Hematopoietic multipotent progenitor cell (in vitro differentiated cells): Measurements from ENCODE around the gene IRF7. TPM values are rescaled to one million over a fixed set of nuclear protein-coding genes. Genes with fewer than 3 reads are reported as not detected.
A peak's percentile ranks its signal among the peaks of the same experiment; 100 is the strongest.

Experiments
- DNase-seq, 3 donors: peaks; one replicate each; pipeline ENCODE4 v3.0.0-alpha.2; 2011 to 2015; ENCODE audit warnings: low read depth in 2 of 3, low spot score in 2 of 3
- total RNA-seq: library from RNA; depleted of rRNA; stranded (reverse); fragments of >200 nt; gene quantifications from one replicate; pipeline ENCODE4 v1.2.3, GENCODE V29; 2012

IRF7 gene
- total RNA-seq, 1 donor: 62.5 TPM

GRCh38 chr11:610146-610801, 5.5 kb downstream of the IRF7 start:
- no peak for DNase-seq

DNA sequence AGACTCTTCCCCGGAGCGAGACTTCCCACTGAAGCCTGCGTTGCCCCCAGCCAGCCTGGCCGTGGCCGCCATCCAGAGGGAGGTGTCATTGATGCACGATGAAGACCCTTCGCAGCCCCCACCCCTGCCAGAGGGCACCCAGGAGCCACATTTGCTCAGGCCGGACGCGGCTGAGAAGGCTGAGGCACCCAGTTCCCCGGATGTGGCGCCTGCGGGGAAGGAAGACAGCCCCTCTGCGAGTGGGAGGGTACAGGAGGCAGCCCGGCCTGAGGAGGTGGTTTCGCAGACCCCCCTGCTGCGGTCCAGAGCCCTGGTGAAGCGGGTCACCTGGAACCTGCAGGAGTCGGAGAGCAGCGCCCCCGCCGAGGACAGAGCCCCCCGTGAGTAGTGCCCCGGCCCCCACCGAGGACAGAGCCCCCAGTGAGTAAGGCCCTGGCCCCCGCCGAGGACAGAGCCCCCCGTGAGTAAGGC, 6.4 kb downstream of the IRF7 start:
- no peak for DNase-seq

GRCh38 chr11:608791-609251, 6.9 kb downstream of the IRF7 start:
- no peak for DNase-seq

- DNase-seq: no peak
These were observed 7.6 kb downstream of the IRF7 start for GRCh38 chr11:607971-608659.

GRCh38 chr11:607020-607780, 8.6 kb downstream of the IRF7 start:
- DNase-seq: no peak

GRCh38 chr11:606245-606644, 9.5 kb downstream of the IRF7 start:
- no peak for DNase-seq

- no peak for DNase-seq
These were observed 10.2 kb downstream of the IRF7 start for GRCh38 chr11:605286-606129.

DNA sequence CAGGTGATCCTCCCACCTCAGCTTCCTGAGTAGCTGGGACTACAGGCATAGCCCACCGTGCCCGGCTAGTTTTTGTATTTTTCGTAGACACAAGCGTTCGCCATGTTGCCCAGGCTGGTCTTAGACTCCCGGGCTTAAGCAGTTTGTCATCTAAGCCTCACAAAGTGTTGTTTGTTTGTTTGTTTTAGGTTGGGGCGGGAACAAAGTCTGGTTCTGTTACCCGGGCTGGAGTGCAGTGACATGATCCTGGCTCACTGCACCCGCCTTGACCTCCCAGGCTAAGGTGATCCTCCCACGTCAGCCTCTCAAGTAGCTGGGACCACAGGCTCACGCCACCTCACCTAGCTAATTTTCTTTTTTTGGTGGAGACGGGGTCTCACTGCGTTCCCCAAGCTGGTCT, 12.6 kb downstream of the IRF7 start:
- no peak for DNase-seq

- DNase-seq: no peak
These were observed 14.0 kb downstream of the IRF7 start for GRCh38 chr11:601573-602245.

GRCh38 chr11:598005-598680, 17.6 kb downstream of the IRF7 start:
- no peak for DNase-seq

DNA sequence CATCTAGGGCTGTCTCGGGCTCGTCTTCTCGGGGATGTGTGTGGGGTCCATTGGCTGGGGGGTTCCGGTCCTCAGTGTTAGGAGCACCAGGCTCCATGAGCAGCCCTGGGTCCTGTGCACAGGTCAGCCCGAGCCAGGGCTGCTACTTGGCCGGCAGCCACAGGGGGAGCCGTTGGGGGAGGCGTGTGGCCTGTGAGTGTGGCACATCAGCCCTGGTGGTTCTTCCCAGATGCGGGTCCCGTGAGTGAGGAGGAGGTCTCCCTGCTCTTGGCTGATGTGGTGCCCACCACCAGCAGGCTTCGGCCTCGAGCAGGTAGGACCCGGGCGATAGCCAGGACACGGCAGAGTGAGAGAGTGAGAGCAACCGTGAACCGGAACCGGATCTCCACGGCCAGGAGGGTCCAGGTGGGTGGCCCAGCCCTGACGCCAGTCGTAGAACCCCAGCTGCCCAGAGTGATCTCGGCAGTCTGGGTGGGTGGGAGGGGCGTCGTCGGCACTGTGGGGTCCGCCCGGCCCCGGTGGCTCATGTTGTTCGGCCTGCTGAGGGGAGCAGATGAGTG, 18.5 kb downstream of the IRF7 start:
- no peak for DNase-seq

- no peak for DNase-seq
These were observed 19.4 kb downstream of the IRF7 start for GRCh38 chr11:596374-596773.

DNA sequence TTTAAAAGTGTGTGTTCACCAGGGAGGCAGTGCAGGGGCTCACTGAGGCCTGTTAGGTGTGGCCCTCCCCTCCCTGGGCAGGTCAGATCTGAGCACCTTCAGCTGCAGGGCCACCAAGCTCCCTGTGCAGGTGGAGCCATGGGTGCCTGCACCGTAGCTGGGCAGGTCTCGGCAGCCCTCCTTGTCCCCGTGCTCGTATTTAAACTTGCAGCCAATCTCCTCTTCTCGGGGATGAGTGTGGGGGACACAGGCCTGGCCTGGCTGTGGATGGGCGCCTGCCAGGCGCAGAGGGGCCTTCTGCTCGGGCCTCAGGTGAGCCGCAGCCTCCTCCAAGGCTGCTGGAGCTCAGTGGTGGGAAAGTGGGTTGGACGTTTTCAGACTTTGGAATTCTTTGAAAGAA, 20.4 kb downstream of the IRF7 start:
- DNase-seq: no peak

DNA sequence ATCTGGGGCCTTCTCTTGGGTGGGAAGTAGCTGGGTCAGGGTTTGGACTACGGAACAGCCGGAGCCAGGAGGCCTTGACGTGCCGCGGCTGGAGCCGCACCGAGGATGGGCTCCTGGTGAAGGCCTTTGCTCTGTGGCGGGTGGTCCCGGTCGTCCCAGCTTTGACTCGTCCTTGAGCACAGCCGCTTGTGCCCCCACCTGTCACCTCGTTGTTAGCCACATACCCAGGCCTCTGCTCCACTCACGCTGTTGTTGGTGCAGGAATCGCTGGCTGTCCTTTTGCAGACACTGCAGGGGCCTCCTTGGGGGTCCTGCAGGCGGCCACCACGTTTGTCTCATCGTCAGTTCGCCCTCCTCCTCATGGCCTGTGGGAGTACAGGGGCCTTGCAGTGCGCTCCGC, 22.4 kb downstream of the IRF7 start:
- no peak for DNase-seq

DNA sequence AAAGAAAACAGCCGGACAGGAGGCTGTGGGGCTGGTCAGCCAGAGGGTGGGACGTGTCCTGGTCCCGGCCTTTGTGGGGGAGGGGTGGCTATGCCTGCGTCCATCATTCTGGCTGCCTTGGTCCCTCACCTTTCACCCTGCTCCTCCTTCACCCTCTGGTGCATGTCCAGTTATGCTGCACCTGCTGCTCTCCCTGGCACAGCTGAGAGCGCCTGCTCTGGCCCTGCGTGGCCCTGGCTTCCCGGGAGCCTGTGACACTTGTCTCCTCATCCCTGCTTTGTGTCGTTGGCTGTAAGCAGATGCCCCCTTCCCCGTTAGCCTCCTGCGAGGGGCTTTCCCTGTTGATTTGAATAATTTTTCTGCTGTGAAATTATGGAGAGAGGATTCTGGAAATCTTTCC, 22.8 kb downstream of the IRF7 start:
- DNase-seq: no peak

DNA sequence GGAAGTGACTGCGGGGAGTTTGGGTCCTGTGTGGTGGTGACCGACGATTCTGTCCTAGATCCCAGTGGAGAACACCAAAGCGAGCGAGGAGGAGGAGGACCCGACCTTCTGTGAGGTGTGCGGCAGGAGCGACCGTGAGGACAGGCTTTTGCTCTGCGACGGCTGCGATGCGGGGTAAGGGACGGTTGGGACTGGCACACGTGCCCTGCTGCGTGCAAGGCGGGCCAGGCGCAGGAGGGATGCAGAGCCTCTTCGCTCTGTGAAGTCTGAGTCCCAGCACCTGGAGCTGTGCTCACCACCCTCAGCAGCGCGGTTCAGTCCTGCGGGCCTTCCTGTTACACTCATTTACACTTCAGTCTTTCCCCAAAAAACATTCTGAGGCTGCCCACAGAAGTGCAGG, 23.2 kb downstream of the IRF7 start:
- no peak for DNase-seq

DNA sequence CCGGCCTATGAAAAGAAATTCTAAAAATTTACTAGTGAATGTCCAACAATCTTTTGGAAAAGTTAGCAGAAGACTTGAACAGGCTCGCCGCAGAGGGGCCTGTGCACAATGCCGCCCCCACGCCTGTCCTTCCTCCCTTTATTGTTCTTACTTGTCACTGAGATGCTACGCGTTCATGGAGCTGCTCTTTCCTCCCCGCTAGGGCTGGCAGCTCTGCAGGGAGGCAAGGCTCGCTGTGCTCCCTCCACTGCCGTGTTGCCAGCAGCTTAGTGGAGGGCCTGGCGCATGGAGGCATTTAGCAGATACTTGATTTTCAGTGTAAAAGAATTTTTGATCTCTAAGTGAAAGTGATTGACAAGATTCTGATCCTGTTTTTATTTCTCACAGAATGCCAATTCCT, 24.8 kb downstream of the IRF7 start:
- no peak for DNase-seq

- no peak for DNase-seq
These were observed 26.0 kb downstream of the IRF7 start for GRCh38 chr11:589798-590197.

- peak; percentile 29 to 68 (median 45) for DNase-seq
These were observed 27.8 kb downstream of the IRF7 start for GRCh38 chr11:587978-588380.
